Cardiac muscle cell (in vitro differentiated cells and primary cell): ENCODE data around the gene ANKRD63. TPM values are rescaled to one million over a fixed set of nuclear protein-coding genes. Genes with fewer than 3 reads are reported as not detected.

Experiments
- DNase-seq, 2 donors: peaks; one replicate each; pipeline versions ENCODE4 v3.0.0 to v3.0.0-alpha.2; 2010 to 2017; ENCODE audit warnings: low read depth in 1 of 2, low spot score in 1 of 2
- H3K27ac ChIP-seq: fragments of 200-600 bp; sonication (generic); 2 replicates; pipeline ENCODE4 v1.5.1; 2016
- H3K27me3 ChIP-seq: fragments of 200-600 bp; sonication (generic); 2 replicates; pipeline ENCODE4 v1.6.0; 2016; ENCODE audit warnings: control low read depth
- H3K36me3 ChIP-seq: fragments of 200-600 bp; sonication (generic); 2 replicates; pipeline ENCODE4 v1.5.1; 2016; ENCODE audit warnings: control low read depth
- H3K4me1 ChIP-seq: fragments of 200-600 bp; sonication (generic); 2 replicates; pipeline ENCODE4 v1.8.1; 2017; ENCODE audit warnings: low read depth, mild to moderate bottlenecking, mixed run types
- H3K4me3 ChIP-seq: fragments of 200-600 bp; sonication (generic); 2 replicates; pipeline ENCODE4 v1.5.1; 2016; ENCODE audit warnings: mild to moderate bottlenecking
- H3K9me3 ChIP-seq: fragments of 200-600 bp; sonication (generic); 2 replicates; pipeline ENCODE4 v1.5.1; 2017; ENCODE audit warnings: low read depth, mild to moderate bottlenecking, control low read depth
- polyA plus RNA-seq: library from polyadenylated mRNA; unstranded; fragments of >200 nt; fragmentation: Nextera tagmentation; extraction: Ambion mirVana; gene quantifications from 2 replicates; pipeline ENCODE4 v1.2.1, GENCODE V29; 2016
- total RNA-seq: library from RNA; depleted of rRNA; stranded (reverse); fragments of >200 nt; gene quantifications from 2 replicates; pipeline ENCODE4 v1.2.3, GENCODE V29; 2016
- TF ChIP-seq, protein P1 (sequence below): IDR thresholded peaks from 2 replicates; pipeline ENCODE4 v1.5.1; 2012; ENCODE audit warnings: low read depth, mild to moderate bottlenecking, low read length

The ANKRD63 gene
- total and polyA plus RNA-seq, 2 experiments from 2014 or later = 13.7 to 104 TPM

DNA sequence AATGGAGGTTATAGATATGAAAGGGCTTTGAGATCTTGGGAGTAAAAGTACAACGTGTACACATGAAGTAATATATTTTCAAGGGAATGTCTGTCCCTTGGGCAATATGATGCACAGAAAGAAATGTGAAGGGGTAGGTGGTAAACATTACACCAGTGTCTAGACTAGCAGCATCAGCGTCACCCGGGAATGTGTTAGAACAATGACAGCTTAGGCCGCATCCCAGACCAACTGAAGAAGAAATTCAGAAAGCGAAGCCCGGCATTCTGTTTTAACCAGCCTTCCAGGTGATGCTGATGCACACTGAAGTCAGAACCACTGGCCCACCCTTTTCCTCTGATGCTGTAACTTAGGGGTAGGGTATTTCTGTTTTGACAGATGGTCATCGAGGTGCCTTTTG lies 46.9 kb upstream of the ANKRD63 start:
- H3K4me3 ChIP-seq = no peak overlapping the region
- H3K4me1 ChIP-seq = peaks cover 83% of the 10 kb centered on the region
- peak overlapping the region; percentile 99 for H3K27ac ChIP-seq
- no peaks in the 10 kb centered on the region for H3K9me3 ChIP-seq
- peak in 1 of 2 donors; percentile 36 for DNase-seq
- H3K36me3 ChIP-seq = peaks cover 6% of the 10 kb centered on the region
- H3K27me3 ChIP-seq = no peaks in the 10 kb centered on the region
- TF ChIP-seq, protein P1, sequence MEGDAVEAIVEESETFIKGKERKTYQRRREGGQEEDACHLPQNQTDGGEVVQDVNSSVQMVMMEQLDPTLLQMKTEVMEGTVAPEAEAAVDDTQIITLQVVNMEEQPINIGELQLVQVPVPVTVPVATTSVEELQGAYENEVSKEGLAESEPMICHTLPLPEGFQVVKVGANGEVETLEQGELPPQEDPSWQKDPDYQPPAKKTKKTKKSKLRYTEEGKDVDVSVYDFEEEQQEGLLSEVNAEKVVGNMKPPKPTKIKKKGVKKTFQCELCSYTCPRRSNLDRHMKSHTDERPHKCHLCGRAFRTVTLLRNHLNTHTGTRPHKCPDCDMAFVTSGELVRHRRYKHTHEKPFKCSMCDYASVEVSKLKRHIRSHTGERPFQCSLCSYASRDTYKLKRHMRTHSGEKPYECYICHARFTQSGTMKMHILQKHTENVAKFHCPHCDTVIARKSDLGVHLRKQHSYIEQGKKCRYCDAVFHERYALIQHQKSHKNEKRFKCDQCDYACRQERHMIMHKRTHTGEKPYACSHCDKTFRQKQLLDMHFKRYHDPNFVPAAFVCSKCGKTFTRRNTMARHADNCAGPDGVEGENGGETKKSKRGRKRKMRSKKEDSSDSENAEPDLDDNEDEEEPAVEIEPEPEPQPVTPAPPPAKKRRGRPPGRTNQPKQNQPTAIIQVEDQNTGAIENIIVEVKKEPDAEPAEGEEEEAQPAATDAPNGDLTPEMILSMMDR = no peak

GRCh38 chr15:40328751-40329150 lies 45.9 kb upstream of the ANKRD63 start:
- Histone ChIP-seq H3K9me3 (no peaks in the 10 kb centered on the region), H3K27ac (peak overlapping the region; percentile 99), H3K4me1 (peaks cover 76% of the 10 kb centered on the region), H3K36me3 (peaks cover 6% of the 10 kb centered on the region), H3K4me3 (peak overlapping the region; percentile 92), H3K27me3 (no peaks in the 10 kb centered on the region)
- no peak for DNase-seq
- TF ChIP-seq, protein P1 = no peak

DNA sequence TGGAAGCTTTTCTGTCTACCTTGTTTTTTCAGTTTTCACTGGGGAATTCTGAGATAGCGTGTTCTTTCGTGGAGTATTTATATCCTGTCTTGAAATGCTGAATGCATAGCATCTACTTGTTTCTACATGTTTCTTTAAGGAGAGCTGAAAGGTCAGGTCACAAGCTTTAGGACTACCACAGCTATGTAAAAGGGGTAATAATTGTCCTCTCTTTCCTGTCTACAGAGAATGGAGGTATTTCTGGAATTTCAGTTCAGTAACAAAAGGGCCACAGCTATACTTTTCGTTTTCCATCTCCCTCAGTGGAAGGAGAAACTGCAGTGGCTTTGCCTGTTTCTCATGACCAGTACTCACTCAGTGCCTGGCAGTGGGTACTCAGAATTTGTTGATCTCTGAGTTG lies 45.3 kb upstream of the ANKRD63 start:
- DNase-seq = peak in 1 of 2 donors; percentile 72
- Histone ChIP-seq H3K9me3 (no peaks in the 10 kb centered on the region), H3K27me3 (no peaks in the 10 kb centered on the region), H3K4me3 (peak overlapping the region; percentile 92), H3K27ac (peak overlapping the region; percentile 99), H3K36me3 (peaks cover 6% of the 10 kb centered on the region), H3K4me1 (peaks cover 71% of the 10 kb centered on the region)
- TF ChIP-seq, protein P1 = no peak

- peaks cover 68% of the 10 kb centered on the region for H3K4me1 ChIP-seq
- no peaks in the 10 kb centered on the region for H3K9me3 ChIP-seq
- H3K27me3 ChIP-seq = no peaks in the 10 kb centered on the region
- peak overlapping the region; percentile 99 for H3K27ac ChIP-seq
- peaks cover 6% of the 10 kb centered on the region for H3K36me3 ChIP-seq
- peak overlapping the region; percentile 92 for H3K4me3 ChIP-seq
- no peak for DNase-seq
- TF ChIP-seq, protein P1 = no peak
Observed at GRCh38 chr15:40327457-40327856, 44.6 kb upstream of the ANKRD63 start.

- peak overlapping the region; percentile 99 for H3K27ac ChIP-seq
- peak overlapping the region; percentile 92 for H3K4me3 ChIP-seq
- H3K9me3 ChIP-seq = no peaks in the 10 kb centered on the region
- H3K27me3 ChIP-seq = no peaks in the 10 kb centered on the region
- TF ChIP-seq, protein P1 = no peak
- H3K36me3 ChIP-seq = peaks cover 6% of the 10 kb centered on the region
- H3K4me1 ChIP-seq = peaks cover 64% of the 10 kb centered on the region
- no peak for DNase-seq
Observed at GRCh38 chr15:40325700-40326099, 42.8 kb upstream of the ANKRD63 start.
